Head of caudate nucleus (tissue), 42 donors: ENCODE data around the gene TNNI3K.
A peak's percentile ranks its signal among the peaks of the same experiment; 100 is the strongest.
"Not testable (repeated sequence)": the region's sequence is repeated elsewhere in the genome, so short reads cannot be mapped to it uniquely, and the experiment has no call there.

Experiments
- DNase-seq, 42 donors: peaks; one replicate each; pipeline versions ENCODE4 v3.0.0 to v3.0.0-alpha.2; 2020 to 2021; ENCODE audit warnings: mixed read lengths in 7 of 42
- intact Hi-C: fragments of 100-400 bp; cut with DNase I; formaldehyde crosslinking; loops from one replicate; pipeline ENCODE4 v1.15.0; 2022

Gene TNNI3K, protein sequence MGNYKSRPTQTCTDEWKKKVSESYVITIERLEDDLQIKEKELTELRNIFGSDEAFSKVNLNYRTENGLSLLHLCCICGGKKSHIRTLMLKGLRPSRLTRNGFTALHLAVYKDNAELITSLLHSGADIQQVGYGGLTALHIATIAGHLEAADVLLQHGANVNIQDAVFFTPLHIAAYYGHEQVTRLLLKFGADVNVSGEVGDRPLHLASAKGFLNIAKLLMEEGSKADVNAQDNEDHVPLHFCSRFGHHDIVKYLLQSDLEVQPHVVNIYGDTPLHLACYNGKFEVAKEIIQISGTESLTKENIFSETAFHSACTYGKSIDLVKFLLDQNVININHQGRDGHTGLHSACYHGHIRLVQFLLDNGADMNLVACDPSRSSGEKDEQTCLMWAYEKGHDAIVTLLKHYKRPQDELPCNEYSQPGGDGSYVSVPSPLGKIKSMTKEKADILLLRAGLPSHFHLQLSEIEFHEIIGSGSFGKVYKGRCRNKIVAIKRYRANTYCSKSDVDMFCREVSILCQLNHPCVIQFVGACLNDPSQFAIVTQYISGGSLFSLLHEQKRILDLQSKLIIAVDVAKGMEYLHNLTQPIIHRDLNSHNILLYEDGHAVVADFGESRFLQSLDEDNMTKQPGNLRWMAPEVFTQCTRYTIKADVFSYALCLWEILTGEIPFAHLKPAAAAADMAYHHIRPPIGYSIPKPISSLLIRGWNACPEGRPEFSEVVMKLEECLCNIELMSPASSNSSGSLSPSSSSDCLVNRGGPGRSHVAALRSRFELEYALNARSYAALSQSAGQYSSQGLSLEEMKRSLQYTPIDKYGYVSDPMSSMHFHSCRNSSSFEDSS

DNA sequence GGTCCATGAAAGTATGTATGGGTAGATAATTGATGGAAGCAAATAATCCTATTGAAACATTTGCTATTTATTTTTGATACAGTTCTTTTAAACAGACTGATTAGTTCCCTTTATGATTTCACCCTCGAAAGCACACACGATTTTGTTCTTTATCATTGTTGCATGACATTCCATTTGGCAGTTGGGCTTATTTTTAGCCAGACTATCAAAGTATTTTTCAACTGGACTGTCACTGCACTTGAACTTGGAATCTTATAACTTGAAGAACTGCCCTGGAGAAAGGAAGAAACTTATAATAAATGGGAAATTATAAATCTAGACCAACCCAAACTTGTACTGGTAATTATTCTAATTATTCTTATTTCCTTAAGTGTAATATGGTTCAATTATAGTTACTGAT, at the start of gene TNNI3K:
TNNI3K (plus strand) TSS at position 235 of the 400 bp plus-strand sequence; CDS start at position 300, 65 bp downstream.
- DNase-seq: no peak
- intact Hi-C loops: no loop called here

DNA sequence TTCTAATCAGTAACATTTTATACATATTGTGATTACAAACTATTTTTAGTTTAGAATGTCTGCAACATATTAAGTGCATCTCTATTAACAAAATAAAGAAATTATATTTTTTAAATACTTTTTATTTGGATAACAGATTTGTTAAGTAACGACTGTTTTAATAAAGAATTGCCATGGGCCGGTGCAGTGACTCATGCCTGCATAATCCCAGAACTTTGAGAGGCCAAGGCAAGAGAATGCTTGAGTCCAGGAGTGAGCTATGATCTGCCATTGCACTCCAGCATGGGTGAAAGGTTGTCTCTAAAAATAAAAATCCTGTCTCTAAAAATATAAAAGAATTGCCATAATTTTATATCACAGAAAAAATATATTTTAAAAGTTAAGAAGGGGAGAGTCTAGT, 41.3 kb upstream of the TNNI3K start:
- no peak for DNase-seq
- intact Hi-C loops: no loop called here

DNA sequence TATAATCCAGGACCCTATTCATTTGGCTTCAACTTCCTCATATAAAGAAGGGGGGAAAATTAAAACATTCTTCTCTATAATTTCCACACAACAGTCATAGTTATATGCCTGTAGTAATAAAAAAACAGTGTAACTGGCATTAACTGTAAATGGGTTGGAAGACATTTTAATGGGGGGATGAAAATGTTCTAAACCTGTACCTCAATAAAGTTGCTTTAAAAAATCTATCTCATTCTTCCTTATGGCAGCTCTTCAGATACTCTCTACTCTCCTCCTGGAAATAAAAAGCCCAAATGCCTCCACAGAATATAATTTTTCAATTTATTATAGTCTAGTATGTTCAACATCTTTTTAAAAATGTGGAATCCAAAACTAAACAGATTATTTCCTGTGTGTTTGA, 39.8 kb upstream of the TNNI3K start:
- no peak for DNase-seq
- intact Hi-C loops: no loop called here

DNA sequence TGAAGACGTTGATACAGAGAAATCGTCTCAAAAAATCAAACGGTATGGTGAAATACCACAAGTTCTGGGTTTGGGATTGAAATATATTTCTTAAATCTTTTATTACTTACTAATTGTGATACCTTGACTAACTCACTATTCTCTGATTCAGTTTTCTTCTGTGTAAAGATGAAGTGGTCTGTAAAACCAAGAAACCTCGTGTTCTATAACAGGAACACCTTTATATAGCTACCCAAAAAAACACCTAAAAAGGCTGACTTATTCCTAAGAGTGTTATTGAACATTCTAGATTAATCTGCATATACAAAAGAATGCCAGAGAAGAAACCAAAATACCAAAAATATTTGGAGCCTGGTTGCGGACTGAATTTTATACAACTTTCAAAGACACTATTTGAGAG, 37.9 kb upstream of the TNNI3K start:
- no peak for DNase-seq
- intact Hi-C loops: no loop called here

DNA sequence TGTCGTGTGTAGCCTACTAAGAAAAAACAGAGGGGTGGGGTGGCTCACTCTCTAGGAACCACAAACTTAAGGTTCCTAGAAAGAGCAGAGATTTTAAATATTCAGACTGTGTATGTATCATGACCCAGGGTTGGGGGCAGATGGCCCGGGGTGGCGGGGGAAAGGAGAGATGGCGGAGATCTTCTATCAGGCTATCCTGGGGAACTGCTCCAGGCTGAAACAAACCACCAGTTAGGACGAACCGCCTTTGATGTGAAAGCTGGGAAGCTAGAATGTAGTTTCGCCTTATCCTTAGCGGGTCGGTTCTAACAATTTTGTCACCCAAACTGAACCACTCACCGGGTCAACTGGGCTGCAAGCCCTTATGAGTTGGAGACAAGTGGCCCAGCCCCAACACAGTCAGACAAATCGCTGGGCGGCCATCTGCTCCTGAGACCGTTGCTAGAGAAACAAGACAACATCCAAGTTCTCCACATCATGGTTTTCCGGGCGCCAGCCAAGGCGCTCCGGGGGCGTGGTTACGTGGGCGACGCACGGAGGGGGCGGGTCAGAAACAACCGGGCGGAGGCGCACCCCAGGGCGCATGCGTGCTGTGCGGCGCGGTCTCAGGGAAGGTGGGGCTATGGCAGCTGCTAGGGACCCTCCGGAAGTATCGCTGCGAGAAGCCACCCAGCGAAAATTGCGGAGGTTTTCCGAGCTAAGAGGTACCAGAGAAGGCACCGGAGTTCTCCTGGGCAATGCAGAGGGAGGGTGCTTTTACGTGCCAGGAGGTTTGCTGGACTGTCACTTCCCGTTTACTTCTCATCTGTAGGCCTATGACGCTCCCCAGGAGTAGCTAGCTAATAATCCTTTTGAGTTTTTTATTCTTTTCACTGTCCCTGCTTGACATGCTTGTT, 37.3 kb upstream of the TNNI3K start, which contains the start of the genes FPGT and LRRIQ3:
FPGT (plus strand) TSS at position 586 of the 896 bp plus-strand sequence; CDS start at position 623, 37 bp downstream.
LRRIQ3 (minus strand) TSS at position 520 of the 896 bp plus-strand sequence. CDS start 14,492 bp downstream, outside the sequence.
- peak; percentile 82 to 97 (median 94) for DNase-seq
- intact Hi-C loops: no loop called here

DNA sequence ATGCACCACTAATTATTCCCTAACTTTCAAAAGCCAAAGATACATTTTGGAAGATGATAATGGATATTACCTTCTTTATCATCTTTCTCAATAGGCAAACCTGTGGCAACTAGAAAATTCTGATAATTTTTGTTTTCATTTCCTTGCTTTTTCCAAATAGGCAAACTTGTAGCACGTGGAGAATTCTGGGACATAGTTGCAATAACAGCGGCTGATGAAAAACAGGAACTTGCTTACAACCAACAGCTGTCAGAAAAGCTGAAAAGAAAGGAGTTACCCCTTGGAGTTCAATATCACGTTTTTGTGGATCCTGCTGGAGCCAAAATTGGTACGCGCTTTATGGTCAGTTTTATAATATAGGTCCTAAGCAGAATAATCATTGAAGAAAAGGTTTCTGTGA, 35.7 kb upstream of the TNNI3K start:
- intact Hi-C loops: no loop called here

DNA sequence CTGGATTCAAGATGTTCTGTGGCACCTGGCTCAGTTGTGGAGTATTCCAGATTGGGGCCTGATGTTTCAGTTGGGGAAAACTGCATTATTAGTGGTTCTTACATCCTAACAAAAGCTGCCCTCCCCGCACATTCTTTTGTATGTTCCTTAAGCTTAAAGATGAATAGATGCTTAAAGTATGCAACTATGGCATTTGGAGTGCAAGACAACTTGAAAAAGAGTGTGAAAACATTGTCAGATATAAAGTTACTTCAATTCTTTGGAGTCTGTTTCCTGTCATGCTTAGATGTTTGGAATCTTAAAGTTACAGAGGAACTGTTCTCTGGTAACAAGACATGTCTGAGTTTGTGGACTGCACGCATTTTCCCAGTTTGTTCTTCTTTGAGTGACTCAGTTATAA, 29.9 kb upstream of the TNNI3K start:
- intact Hi-C loops: no loop called here
- DNase-seq: no peak

More for the DNA sequence above, 35.7 kb upstream of the TNNI3K start:
- no peak for DNase-seq

DNA sequence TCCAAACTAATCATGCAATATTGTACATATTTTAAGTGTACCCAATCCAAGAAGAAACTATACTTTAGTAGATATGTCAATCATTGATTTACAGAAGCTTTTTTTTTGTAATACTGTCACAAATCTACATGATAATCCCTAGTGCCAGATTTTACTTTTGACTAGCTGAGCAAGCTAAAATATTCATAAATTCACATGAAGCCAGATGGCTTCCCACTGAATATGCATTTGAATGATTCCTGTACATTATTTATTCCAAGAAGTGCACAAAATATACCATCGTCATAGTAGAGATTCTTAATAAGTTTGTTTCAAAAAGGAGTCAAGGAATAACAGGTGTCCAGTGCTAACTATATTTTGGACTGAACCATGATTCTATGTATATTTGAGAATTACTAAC, 20.0 kb upstream of the TNNI3K start:
- intact Hi-C loops: no loop called here
- DNase-seq: no peak

DNA sequence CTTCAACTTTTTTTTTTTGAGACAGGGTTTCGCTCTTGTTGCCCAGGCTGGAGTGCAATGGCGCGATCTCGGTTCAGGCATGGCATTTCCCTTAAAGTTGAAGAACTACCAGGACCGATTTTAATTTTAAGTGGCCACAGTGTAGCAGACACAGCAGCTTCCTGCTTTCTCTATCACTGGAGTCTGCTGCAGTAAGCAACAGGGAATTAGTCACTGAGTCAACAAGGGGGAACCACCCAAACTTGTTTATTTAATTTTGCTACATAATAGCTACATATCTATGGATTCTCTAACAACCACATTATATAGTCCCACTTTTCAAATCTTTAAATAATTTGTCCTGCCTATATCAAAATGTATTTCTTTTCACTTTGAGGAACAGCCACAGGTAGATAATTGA, 12.5 kb upstream of the TNNI3K start:
- intact Hi-C loops: no loop called here

DNA sequence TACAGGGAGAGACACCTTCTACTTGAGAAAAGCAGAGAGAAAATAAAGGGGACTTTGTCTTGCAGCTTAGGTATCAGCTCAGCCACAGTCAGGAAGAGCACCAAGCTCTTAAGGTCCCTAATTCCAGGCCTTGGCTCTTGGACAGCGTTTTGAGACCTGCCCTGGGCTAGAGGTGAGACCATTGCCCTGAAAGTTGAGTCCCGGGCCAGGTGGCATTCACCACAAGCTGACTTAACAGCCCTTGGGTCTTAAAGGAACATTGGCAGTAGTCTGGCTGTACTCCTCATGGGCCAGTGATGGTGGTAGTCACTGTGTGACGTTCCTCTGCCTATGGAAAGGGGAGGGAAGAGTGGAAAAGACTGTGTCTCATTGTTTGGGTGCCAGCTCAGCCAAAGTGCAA, 11.7 kb upstream of the TNNI3K start:
- intact Hi-C loops: no loop called here
- no peak for DNase-seq

More for the DNA sequence above, 12.5 kb upstream of the TNNI3K start:
- no peak for DNase-seq

DNA sequence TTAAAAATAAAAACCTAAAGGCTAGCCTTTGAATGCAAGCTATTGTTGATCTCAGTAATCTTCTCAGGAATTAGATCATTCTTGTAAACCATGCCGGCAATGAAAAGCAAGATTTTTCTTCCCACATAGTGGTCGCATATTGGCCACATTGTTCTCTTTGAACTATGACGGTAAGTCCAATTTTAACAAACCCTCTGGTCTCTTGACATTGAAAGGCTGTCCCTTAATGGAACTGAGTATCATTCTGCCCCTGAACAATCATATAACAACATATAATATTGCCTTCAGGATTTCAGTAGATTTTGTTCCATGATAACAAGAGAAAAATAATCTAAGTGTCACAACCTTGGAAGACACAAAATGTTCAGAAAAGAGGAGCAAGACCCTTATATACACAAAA, 1.3 kb downstream of the TNNI3K start:
- intact Hi-C loops: no loop called here

DNA sequence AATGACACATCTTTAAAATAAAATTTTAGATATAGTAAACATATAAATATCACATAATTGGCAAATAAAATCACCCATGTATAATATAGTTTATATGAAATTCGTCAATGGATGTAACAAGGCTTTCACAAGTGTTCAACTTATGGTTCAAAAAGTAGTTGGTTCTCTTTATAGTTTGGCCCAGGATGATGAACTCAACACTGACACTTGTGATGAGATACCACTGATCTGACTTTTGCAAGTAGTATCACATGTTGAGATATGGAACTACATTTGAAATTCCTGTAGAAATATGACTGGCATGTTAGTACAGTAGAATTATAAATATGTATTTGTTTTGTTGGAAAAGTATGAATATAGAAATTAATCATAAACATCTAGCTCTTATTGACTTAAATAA, 1.8 kb downstream of the TNNI3K start:
- no peak for DNase-seq
- intact Hi-C loops: no loop called here

More for the DNA sequence above, 1.3 kb downstream of the TNNI3K start:
- no peak for DNase-seq

DNA sequence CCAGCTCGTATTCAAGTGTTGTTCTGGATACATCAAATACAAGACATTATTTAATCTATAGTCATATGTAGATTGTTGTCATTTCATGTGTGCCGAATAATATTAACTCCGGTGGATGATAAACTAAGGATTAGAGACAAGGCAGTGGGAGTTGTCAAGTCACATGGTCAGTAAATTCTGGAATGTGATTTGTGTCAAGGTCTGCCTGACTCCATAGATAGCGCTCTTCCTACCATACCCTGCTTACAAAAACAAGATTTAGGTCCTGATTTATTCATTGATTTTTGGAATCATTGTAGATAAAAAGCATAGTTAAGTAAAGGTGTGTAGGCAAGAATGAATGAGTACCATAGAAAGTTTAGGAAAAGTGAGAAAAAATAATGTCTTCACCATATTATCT, 2.6 kb downstream of the TNNI3K start:
- no peak for DNase-seq
- intact Hi-C loops: no loop called here

DNA sequence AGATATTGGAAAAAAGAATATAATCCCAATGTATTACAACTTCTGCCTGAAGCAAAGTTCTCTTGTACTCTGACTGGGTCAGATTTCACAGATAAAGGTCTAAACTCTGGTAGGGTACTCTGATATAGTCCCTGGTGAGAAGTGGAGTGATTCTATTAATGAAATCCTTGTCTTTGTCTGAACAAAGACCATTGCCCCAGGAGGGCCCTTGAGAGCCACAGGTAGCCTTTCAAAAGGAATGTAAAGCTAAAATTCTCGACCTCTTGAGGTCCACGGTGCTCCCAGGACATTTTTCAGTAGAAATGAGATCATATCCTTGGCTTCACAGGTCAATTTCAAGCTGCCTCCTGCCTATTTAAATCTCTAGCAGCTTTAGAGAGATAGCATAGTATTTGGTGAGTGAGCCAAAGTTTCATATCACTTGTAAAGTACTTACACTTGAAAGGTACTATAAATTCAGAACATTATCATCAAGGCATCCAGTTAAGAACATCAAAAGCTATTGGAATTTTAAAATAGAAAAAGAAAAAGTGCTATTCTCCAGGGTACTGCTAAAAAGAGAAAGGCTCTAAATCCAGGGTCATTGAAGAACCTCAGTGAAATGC, 10.1 kb downstream of the TNNI3K start:
- intact Hi-C loops: no loop called here
- DNase-seq: no peak

DNA sequence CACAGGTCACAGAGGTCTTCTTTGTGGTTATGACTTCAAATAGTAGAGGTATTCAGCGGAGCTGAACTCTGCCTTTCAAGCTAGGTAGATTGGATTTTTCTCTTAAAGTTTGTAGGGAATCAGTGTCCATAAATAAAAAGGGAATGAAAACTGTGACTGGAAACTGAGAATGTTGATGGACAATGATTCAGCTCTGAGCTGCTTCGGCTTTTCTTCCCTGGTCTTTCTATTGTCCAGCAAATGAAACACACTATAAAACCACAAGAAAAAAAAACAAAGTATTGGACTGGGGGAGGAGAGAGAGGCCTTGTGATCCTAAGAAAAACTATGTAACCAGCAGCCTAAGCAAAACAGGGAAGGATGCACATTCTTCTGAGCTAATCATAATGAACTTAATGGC, 11.1 kb downstream of the TNNI3K start:
- intact Hi-C loops: no loop called here
- no peak for DNase-seq

DNA sequence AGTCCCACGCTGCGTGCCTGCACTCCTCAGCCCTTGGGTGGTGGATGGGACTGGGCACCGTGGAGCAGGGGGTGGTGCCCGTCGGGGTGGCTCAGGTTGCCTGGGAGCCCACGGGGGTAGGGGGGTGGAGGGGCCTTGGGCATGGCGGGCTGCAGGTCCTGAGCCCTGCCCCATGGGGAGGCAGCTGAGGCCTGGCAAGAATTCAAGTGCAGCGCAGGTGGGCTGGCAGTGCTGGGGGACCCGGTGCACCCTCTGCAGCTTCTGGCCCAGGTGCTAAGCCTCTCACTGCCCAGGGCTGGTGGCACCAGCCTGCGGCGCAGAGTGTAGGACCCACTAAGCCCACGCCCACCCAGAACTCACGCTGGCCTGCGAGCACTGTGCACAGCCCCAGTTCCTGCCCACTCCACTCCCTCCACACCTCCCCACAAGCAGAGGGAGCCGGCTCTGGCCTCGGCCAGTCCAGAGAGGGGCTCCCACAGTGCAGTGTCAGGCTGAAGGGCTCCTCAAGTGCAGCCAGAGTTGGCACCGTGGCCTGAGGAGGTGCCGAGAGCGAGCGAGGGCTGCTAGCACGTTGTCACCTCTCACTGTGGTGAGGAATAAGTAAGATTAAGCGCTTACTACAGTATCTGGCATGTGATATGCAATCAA, 12.8 kb downstream of the TNNI3K start:
- DNase-seq: no peak
- intact Hi-C loops: no loop called here

DNA sequence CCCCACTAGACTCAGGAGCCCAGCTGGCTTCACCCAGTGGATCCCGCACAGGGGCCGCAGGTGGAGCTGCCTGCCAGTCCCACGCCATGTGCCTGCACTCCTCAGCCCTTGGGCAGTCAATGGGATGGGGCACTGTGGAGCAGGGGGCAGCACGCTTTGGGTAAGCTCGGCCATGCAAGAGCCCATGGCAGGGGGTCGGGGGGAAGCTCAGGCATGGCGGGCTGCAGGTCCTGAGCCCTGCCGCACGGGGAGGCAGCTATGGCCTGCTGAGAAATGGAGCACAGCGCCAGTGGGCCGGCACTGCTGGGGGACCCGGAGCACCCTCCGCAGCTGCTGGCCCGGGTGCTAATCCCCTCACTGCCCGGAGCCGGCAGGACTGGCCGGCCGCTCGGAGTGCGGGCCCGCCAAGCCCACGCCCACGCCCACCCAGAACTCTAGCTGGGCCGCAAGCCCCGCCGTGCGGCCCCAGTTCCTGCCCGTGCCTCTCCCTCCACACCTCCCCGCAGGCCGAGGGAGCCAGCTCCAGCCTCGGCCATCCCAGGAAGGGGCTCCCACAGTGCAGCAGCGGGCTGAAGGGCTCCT, 18.1 kb downstream of the TNNI3K start:
- DNase-seq: peak in 1 of 42 donors; percentile 10
- intact Hi-C loops: not testable (repeated sequence)

DNA sequence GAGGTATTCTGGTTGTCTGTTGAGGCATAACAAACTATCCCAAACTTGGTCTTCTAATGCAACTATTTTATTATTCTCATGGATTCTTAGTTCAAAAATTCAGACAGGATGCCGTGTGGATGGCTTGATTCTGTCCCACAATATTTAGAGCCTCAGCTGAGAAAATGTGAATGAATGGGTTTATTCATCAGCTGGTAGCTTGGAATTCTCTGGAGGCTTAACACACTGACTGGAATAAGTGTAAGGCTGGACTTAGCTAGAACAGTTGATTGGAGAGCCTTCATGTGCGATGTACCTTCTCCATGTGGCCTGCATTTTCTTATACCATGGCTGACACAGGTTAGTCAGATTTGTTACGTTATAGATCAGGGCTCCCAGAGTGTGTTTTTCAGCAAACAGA, 30.8 kb downstream of the TNNI3K start:
- no peak for DNase-seq
- intact Hi-C loops: no loop called here
